IPS-NIHi7 (cell line): ENCODE measurements around the gene RNASE8.

Experiments used
- DNase-seq: peaks from one replicate; pipeline ENCODE4 v3.0.0; 2012; ENCODE audit warnings: mixed read lengths; ENCODE audit errors: extremely low spot score

Gene RNASE8

GRCh38 chr14:21072781-21073339 is 15.2 kb downstream of the RNASE8 start:
- DNase-seq, result no peak

DNA sequence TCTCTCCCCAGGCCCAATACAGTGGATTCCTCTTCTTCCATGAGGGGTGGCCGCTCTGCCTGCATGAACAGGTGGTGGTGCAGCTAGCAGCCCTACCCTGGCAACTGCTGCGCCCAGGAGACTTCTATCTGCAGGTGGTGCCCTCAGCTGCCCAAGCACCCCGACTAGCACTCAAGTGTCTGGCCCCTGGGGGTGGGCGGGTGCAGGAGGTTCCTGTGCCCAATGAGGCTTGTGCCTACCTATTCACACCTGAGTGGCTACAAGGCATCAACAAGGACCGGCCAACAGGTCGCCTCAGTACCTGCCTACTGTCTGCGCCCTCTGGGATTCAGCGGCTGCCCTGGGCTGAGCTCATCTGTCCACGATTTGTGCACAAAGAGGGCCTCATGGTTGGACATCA is 16.3 kb downstream of the RNASE8 start:
- no peak for DNase-seq

DNA sequence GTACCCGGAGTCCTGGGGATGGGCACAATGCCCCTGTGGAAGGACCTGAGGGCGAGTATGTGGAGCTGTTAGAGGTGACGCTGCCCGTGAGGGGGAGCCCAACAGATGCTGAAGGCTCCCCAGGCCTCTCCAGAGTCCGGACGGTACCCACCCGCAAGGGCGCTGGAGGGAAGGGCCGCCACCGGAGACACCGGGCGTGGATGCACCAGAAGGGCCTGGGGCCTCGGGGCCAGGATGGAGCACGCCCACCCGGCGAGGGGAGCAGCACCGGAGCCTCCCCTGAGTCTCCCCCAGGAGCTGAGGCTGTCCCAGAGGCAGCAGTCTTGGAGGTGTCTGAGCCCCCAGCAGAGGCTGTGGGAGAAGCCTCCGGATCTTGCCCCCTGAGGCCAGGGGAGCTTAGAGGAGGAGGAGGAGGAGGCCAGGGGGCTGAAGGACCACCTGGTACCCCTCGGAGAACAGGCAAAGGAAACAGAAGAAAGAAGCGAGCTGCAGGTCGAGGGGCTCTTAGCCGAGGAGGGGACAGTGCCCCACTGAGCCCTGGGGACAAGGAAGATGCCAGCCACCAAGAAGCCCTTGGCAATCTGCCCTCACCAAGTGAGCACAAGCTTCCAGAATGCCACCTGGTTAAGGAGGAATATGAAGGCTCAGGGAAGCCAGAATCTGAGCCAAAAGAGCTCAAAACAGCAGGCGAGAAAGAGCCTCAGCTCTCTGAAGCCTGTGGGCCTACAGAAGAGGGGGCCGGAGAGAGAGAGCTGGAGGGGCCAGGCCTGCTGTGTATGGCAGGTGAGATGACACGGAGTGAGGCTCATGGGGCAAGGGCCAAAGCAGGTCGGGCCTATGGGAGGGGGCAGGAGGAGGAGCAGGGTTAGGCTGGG is 17.0 kb downstream of the RNASE8 start:
- no peak for DNase-seq

GRCh38 chr14:21075719-21076437 is 18.3 kb downstream of the RNASE8 start:
- no peak for DNase-seq

DNA sequence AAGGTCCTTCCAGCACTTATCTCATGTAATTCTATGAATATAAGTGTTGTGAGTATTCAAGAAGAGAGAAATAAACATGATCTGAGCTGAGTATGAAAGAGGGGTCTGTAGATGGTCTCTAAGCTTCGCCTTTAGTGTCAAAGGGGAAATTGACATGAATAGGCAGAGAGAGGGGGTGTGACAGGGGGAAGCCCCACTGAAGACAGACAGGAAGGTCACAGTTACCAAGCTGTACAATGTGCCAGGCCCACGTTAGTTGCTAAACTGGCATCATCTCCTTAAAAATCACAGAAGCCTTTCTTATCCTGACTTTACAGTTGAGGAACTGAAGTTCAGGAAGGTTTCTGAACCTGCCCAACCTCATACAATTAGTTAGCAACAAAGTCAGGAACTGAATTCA is 20.1 kb downstream of the RNASE8 start:
- DNase-seq, result no peak

GRCh38 chr14:21078287-21078686 is 20.7 kb downstream of the RNASE8 start:
- DNase-seq, result no peak

GRCh38 chr14:21078726-21079125 is 21.1 kb downstream of the RNASE8 start:
- DNase-seq, result no peak

DNA sequence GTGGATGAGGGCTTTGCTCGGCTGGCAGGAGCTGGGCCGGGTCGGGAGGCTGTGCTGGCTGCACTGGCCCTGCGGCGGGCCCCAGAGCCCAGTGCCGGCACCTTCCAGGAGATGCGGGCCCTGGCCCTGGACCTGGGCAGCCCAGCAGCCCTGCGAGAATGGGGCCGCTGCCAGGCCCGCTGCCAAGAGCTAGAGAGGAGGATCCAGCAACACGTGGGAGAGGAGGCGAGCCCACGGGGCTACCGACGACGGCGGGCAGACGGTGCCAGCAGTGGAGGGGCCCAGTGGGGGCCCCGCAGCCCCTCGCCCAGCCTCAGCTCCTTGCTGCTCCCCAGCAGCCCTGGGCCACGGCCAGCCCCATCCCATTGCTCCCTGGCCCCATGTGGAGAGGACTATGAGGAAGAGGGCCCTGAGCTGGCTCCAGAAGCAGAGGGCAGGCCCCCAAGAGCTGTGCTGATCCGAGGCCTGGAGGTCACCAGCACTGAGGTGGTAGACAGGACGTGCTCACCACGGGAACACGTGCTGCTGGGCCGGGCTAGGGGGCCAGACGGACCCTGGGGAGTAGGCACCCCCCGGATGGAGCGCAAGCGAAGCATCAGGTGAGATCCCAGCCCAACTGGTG is 24.0 kb downstream of the RNASE8 start:
- DNase-seq, result no peak

- DNase-seq, result no peak
Observed at GRCh38 chr14:21083565-21084325, 26.1 kb downstream of the RNASE8 start.

- DNase-seq, result no peak
Observed at GRCh38 chr14:21084396-21084795, 26.8 kb downstream of the RNASE8 start.

DNA sequence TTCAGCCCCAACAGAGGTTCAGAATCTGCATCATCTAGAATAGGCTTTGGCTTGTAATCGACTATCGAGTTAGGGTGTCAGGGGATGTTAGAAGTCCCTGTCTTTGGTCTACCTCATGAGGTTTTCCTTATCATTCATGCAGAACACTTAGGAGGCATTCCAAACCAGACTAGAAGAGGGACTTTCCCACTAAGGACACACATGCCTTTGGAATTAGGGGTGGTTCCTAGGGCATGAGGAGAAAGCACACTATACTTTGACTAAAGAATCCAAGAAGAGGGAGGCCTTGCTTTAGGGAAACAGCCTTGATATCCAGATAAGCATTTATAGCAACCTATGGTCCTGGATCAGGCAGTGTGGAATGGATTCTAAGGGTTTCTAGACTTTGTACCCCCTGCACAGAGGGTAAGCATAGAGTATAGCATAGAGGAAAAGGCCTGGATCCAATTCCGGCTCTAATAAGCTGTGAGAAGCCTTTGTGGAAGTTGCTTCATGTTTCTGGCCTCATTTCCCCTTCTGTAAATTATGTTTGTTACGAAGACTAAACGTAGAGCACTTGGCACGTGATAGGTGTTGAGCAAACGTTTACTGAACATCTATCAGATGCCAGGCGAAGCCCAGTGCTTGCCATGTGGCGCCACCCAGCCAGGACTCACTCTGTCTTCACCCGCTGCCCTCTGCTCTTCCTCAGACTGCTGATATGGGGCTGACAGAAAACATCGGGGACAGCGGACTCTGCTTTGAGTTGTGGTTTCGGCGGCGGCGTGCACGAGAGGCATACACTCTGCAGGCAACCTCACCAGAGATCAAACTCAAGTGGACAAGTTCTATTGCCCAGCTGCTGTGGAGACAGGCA is 27.6 kb downstream of the RNASE8 start:
- DNase-seq, result no peak

DNA sequence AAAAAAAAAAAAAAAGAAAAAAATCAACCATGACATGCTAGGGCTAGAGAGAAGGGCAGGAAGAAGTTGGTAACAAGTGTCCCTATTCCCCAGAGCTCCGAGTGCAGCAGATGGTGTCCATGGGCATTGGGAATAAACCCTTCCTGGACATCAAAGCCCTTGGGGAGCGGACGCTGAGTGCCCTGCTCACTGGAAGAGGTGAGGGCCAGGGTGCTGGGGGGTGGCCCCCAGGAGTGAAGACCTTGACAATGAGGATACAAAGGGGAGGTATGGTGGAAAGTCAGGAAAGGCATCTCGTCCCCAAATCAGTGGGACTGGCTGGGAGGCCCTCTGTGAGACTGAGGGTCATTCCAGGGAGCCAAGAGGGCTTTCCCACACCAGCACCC is 29.3 kb downstream of the RNASE8 start:
- DNase-seq, result no peak

GRCh38 chr14:21087294-21088091 is 29.9 kb downstream of the RNASE8 start:
- peak; percentile 72 for DNase-seq

DNA sequence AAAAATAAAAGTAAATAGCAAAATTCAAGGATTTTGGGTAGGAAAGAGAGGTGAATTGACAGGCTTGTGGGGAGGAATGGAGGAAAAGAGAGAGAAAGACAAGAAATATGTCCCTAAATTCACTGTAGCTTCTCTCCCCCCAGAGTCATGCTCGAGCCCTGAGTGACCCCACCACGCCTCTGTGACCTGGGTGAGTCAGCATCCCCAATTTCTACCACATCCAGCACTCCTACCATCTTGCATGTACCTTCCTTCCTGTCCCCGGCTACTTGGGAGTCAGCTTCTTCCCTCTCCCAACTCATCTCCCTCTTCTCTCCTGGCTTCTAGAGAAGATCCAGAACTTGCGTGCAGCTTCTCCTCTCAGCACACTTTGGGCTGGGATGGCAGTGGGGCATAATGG is 31.1 kb downstream of the RNASE8 start:
- no peak for DNase-seq

DNA sequence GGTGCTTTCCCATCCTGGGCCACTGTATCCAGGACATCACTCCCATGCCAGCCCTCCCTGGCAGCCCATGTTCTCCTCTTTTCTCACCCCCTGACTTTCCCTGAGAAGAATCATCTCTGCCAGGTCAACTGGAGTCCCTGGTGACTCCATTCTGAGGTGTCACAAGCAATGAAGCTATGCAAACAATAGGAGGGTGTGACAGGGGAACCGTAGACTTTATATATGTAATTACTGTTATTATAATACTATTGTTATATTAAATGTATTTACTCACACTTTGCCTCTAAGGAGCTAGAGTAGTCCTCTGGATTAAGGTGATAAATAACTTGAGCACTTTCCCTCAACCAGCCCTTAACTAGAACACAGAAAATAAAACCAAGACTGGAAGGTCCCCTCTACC is 31.6 kb downstream of the RNASE8 start:
- DNase-seq, result no peak

DNA sequence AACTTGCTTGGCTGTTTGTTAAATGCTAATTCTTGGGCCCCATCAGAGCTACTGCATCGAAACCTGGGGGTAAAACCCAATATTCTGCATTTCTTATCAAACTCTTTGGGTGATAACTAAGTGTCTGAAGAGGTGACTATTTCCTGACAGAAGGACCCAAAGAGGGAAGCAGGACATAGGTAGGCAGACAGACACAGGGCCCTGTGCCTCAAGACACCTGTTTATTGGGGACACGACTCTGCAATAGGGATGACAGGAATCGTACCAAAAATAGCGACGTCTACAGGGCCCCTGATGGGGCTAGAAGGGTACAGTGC is 32.2 kb downstream of the RNASE8 start:
- no peak for DNase-seq

DNA sequence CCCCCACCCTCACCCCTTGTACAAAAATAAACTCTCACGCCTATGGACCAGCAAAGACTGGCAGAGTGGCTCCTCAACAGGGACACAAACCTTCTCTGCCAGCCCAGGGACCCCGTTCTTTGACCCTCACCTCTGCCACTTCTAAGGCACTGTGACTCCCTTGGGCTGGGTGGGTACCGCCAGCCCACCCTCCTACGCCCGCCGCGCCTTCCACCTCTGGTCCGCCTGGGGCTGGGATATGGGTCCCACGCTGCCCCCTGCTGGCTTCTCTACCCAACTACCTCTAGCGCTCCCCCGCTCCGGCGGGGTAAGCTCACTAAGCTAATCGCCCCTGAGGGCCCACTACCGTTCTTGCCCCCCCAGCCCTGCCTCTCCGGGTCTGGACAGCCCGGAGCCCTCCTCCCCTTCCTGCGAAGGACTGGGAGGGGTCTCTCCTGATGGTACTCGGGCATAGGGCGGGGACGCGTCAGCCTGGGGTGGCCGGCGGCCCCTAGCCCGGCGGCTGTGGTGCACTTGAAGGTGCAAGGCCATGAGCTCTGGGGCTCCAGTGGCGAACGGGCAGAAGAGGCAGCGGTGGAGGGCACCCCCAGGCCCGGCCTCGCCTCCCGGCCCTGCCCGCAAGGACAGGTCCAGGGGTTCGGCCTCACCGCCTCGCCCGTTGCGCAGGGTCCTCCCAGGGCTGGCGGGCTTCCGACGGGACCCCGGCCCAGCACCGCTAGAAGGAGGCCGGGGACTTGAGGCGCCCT is 32.7 kb downstream of the RNASE8 start:
- DNase-seq, result peak; percentile 71

DNA sequence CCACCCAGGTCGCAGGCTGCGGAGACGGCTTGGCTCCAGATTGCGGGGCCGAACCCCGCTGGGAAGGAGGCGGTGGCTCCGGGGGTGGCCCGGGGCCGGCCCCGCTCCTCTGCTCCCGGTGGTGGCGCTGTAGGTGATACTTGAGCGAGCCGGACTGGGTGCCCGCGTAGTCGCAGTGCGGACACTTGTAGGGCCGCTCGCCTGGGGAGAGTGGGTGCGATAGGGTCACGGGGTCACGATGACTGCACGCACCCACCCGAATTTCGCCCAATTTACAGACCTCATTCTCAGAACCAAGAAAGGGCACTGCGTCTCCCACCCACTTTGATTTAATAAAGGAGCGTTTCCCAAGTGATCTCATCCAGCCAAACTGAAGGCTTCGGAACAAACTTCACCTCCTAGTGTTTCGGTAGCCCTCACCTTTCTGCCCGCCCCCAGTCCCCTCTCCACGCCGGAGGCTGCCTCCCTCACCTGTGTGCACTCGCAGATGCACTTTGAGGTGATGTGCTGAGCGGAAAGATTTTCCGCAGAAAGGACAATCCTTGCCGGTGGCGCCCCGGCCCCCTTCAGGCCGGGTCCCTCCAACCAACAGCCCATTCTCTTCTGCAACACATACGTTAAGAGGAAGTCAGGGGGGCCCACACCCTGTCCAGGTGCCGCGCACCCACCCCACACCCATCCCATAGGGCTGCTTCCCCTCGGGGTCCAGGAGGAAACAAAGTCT is 33.5 kb downstream of the RNASE8 start:
- DNase-seq, result no peak

DNA sequence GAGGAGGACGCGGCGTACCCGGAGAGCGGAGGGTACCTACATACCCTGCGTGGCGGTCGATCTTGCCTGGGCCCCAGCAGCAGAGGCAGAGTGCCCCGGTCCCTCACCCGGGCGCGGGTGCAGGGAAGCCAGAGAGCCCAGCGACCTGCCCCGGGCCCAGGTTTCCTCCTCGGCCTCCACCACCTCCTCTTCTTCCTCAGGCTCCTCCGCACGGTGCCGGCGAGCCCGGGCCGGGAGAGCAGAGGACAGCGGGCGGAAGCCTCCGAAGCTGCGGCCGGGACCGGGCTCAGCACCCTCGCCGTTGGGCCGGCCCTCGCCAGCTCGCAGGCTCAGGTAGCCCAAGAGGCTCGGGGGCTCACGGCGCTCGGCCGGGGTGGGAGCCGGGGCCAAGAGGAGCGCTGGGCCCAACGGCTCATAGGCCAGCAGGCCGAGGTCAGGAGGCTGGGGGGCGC is 34.2 kb downstream of the RNASE8 start:
- no peak for DNase-seq
